CD4-positive, CD25-positive, alpha-beta regulatory T cell (primary cell): Measurements from ENCODE around the gene TECPR1. TPM values are rescaled to one million over a fixed set of nuclear protein-coding genes. Genes with fewer than 3 reads are reported as not detected.

Experiments used
- ATAC-seq, 2 donors: fragments of 150-1000 bp; cut with Tn5 transposase; one replicate each; pipeline ENCODE4 v1.10.0; 2021; ENCODE audit warnings: low read depth in 2 of 2, moderate number of reproducible peaks in 2 of 2, moderate library complexity in 1 of 2
- DNase-seq, 3 donors: peaks; one replicate each; pipeline versions ENCODE4 v3.0.0 to v3.0.0-alpha.2; 2012 to 2022; ENCODE audit warnings: mixed read lengths in 1 of 3
- H3K27ac ChIP-seq: one replicate; pipeline ENCODE4 v1.7.0; 2013; ENCODE audit warnings: mild to moderate bottlenecking, low read length; ENCODE audit not compliant: insufficient read depth, poor library complexity, severe bottlenecking
- H3K27me3 ChIP-seq: one replicate; pipeline ENCODE4 v1.7.0; 2013; ENCODE audit warnings: low read length; ENCODE audit not compliant: control insufficient read depth, insufficient read depth
- H3K36me3 ChIP-seq: one replicate; pipeline ENCODE4 v1.7.0; 2013; ENCODE audit warnings: mild to moderate bottlenecking, low read length, moderate library complexity; ENCODE audit not compliant: control insufficient read depth, insufficient read depth
- H3K4me1 ChIP-seq: 2 replicates; pipeline ENCODE4 v1.7.0; 2013; ENCODE audit warnings: mild to moderate bottlenecking, low read length; ENCODE audit not compliant: insufficient read depth, control insufficient read depth, poor library complexity, severe bottlenecking
- H3K4me3 ChIP-seq: one replicate; pipeline ENCODE4 v1.7.0; 2013; ENCODE audit warnings: low read depth, mild to moderate bottlenecking, low read length, moderate library complexity
- H3K9me3 ChIP-seq, 2 experiments: 1 replicate in 1 of 2; 2 replicates in 1 of 2; pipeline ENCODE4 v1.7.0; 2013; ENCODE audit warnings: low read length in 2 of 2, mild to moderate bottlenecking in 1 of 2, moderate library complexity in 1 of 2; ENCODE audit not compliant: control insufficient read depth in 2 of 2
- H3K27ac Mint-ChIP-seq, 3 donors: one replicate each; pipeline ENCODE4 v1.8.0; 2020 to 2022; ENCODE audit warnings: mild to moderate bottlenecking in 3 of 3, mixed read lengths in 3 of 3, moderate library complexity in 2 of 3
- H3K27me3 Mint-ChIP-seq: one replicate; pipeline ENCODE4 v1.8.0; 2022; ENCODE audit warnings: mild to moderate bottlenecking, mixed read lengths
- H3K36me3 Mint-ChIP-seq: one replicate; pipeline ENCODE4 v1.8.0; 2020; ENCODE audit warnings: mixed read lengths
- H3K4me1 Mint-ChIP-seq, 4 donors: one replicate each; pipeline ENCODE4 v1.8.0; 2020 to 2022; ENCODE audit warnings: mixed read lengths in 4 of 4, mild to moderate bottlenecking in 1 of 4
- H3K4me3 Mint-ChIP-seq, 4 donors: one replicate each; pipeline ENCODE4 v1.8.0; 2020 to 2022; ENCODE audit warnings: mild to moderate bottlenecking in 4 of 4, mixed read lengths in 4 of 4, moderate library complexity in 3 of 4
- H3K9me3 Mint-ChIP-seq, 7 donors: one replicate each; pipeline ENCODE4 v1.8.0; 2020 to 2022; ENCODE audit warnings: mixed read lengths in 7 of 7, mild to moderate bottlenecking in 3 of 7, moderate library complexity in 2 of 7
- polyA plus RNA-seq, 4 donors: library from polyadenylated mRNA; unstranded; fragments of 300-500 nt; fragmentation: Illumina TruSeq; gene quantifications; one replicate each; pipeline ENCODE4 v1.2.3, GENCODE V29; 2021
- total RNA-seq: library from RNA; stranded (reverse); gene quantifications from one replicate; pipeline ENCODE4 v1.2.3, GENCODE V29; 2022

The TECPR1 gene
- total and polyA plus RNA-seq, 5 donors from 2014 or later = 11.0 to 118 (median 20.1) TPM

- peaks cover 5 to 31% (median 20%) of the 10 kb centered on the region in 4 donors for H3K4me1 Mint-ChIP-seq
- Histone ChIP-seq H3K36me3 (peaks cover 41% of the 10 kb centered on the region), H3K27me3 (no peaks in the 10 kb centered on the region), H3K27ac (no peak overlapping the region), H3K4me3 (no peak overlapping the region), H3K9me3 (no peaks in the 10 kb centered on the region), H3K4me1 (no peaks in the 10 kb centered on the region)
- H3K27ac Mint-ChIP-seq = no peak overlapping the region
- ATAC-seq = no peak
- H3K36me3 Mint-ChIP-seq = peaks cover 32% of the 10 kb centered on the region
- H3K4me3 Mint-ChIP-seq = no peak overlapping the region
- H3K9me3 Mint-ChIP-seq = no peaks in the 10 kb centered on the region
- no peak for DNase-seq
- no peaks in the 10 kb centered on the region for H3K27me3 Mint-ChIP-seq
Measured at GRCh38 chr7:98170966-98171365, 81.1 kb downstream of the TECPR1 start.

- Mint-ChIP-seq H3K9me3 (no peaks in the 10 kb centered on the region), H3K27me3 (no peaks in the 10 kb centered on the region), H3K4me3 (no peak overlapping the region), H3K4me1 (peaks cover 5 to 31% (median 22%) of the 10 kb centered on the region in 4 donors), H3K36me3 (peaks cover 21% of the 10 kb centered on the region), H3K27ac (peak overlapping the region in 2 of 3 donors; percentile 9 to 76)
- Histone ChIP-seq H3K27me3 (no peaks in the 10 kb centered on the region), H3K9me3 (no peaks in the 10 kb centered on the region), H3K27ac (no peak overlapping the region), H3K36me3 (peaks cover 25% of the 10 kb centered on the region), H3K4me1 (no peaks in the 10 kb centered on the region), H3K4me3 (no peak overlapping the region)
- ATAC-seq (no peak), DNase-seq (peak in 1 of 3 donors; percentile 14)
Measured at GRCh38 chr7:98168904-98169621, 83.0 kb downstream of the TECPR1 start.

- no peaks in the 10 kb centered on the region for H3K27me3 Mint-ChIP-seq
- peaks cover 21% of the 10 kb centered on the region for H3K36me3 ChIP-seq
- H3K4me3 ChIP-seq = no peak overlapping the region
- H3K4me1 ChIP-seq = no peaks in the 10 kb centered on the region
- peak; percentile 55 to 73 (median 59) for DNase-seq
- H3K9me3 Mint-ChIP-seq = no peaks in the 10 kb centered on the region
- peaks cover 5 to 31% (median 22%) of the 10 kb centered on the region in 4 donors for H3K4me1 Mint-ChIP-seq
- peaks cover 22% of the 10 kb centered on the region for H3K36me3 Mint-ChIP-seq
- H3K27me3 ChIP-seq = no peaks in the 10 kb centered on the region
- no peak overlapping the region for H3K27ac ChIP-seq
- ATAC-seq = peak; percentile 81 to 90
- peak overlapping the region in 2 of 3 donors; percentile 76 for H3K27ac Mint-ChIP-seq
- H3K4me3 Mint-ChIP-seq = no peak overlapping the region
- no peaks in the 10 kb centered on the region for H3K9me3 ChIP-seq
Measured at GRCh38 chr7:98168181-98168903, 83.7 kb downstream of the TECPR1 start.

GRCh38 chr7:98167653-98168052, 84.4 kb downstream of the TECPR1 start:
- H3K9me3 ChIP-seq = no peaks in the 10 kb centered on the region
- DNase-seq (no peak), ATAC-seq (no peak)
- no peak overlapping the region for H3K27ac ChIP-seq
- Mint-ChIP-seq H3K4me1 (peaks cover 5 to 31% (median 25%) of the 10 kb centered on the region in 4 donors), H3K4me3 (no peak overlapping the region), H3K27ac (peak overlapping the region in 2 of 3 donors; percentile 47 to 71), H3K9me3 (no peaks in the 10 kb centered on the region), H3K36me3 (peaks cover 18% of the 10 kb centered on the region), H3K27me3 (no peaks in the 10 kb centered on the region)
- H3K27me3 ChIP-seq = no peaks in the 10 kb centered on the region
- H3K4me3 ChIP-seq = no peak overlapping the region
- no peaks in the 10 kb centered on the region for H3K4me1 ChIP-seq
- H3K36me3 ChIP-seq = peaks cover 17% of the 10 kb centered on the region

GRCh38 chr7:98166668-98166970, 85.4 kb downstream of the TECPR1 start:
- peaks cover 15% of the 10 kb centered on the region for H3K36me3 Mint-ChIP-seq
- H3K27ac Mint-ChIP-seq = no peak overlapping the region
- Histone ChIP-seq H3K27ac (no peak overlapping the region), H3K27me3 (no peaks in the 10 kb centered on the region), H3K36me3 (peaks cover 8% of the 10 kb centered on the region), H3K9me3 (no peaks in the 10 kb centered on the region), H3K4me3 (no peak overlapping the region), H3K4me1 (no peaks in the 10 kb centered on the region)
- ATAC-seq = no peak
- no peaks in the 10 kb centered on the region for H3K9me3 Mint-ChIP-seq
- no peak for DNase-seq
- H3K4me1 Mint-ChIP-seq = peaks cover 5 to 31% (median 25%) of the 10 kb centered on the region in 4 donors
- H3K4me3 Mint-ChIP-seq = no peak overlapping the region
- H3K27me3 Mint-ChIP-seq = no peaks in the 10 kb centered on the region

- H3K27ac ChIP-seq = no peak overlapping the region
- no peaks in the 10 kb centered on the region for H3K27me3 ChIP-seq
- Mint-ChIP-seq H3K27ac (no peak overlapping the region), H3K36me3 (peaks cover 11% of the 10 kb centered on the region), H3K9me3 (no peaks in the 10 kb centered on the region), H3K27me3 (no peaks in the 10 kb centered on the region), H3K4me1 (peaks cover 5 to 31% (median 25%) of the 10 kb centered on the region in 4 donors), H3K4me3 (no peak overlapping the region)
- DNase-seq (peak; percentile 10 to 36 (median 35)), ATAC-seq (peak in 1 of 2 donors; percentile 54)
- no peaks in the 10 kb centered on the region for H3K9me3 ChIP-seq
- H3K4me1 ChIP-seq = no peaks in the 10 kb centered on the region
- no peak overlapping the region for H3K4me3 ChIP-seq
- H3K36me3 ChIP-seq = peaks cover 3% of the 10 kb centered on the region
Measured at GRCh38 chr7:98165827-98166667, 86.0 kb downstream of the TECPR1 start.
